ENCODE results near the gene STK39.

STK39 gene

GRCh38 chr2:167955264-167955906 lies 292.0 kb downstream of the STK39 start:
- no peak for DNase-seq (ENCODE audit: low read depth)

GRCh38 chr2:167954495-167954894 lies 292.9 kb downstream of the STK39 start:
- DNase-seq (ENCODE audit: low read depth), result peak; percentile 6

- no peak for DNase-seq (ENCODE audit: low read depth)
Measured at GRCh38 chr2:167953776-167954175, 293.6 kb downstream of the STK39 start.

- DNase-seq (ENCODE audit: low read depth), result no peak
Measured at GRCh38 chr2:167950571-167950970, 296.8 kb downstream of the STK39 start.

GRCh38 chr2:167946441-167946841 lies 301.0 kb downstream of the STK39 start:
- no peak for DNase-seq (ENCODE audit: low read depth)

GRCh38 chr2:167945660-167946368 lies 301.6 kb downstream of the STK39 start:
- no peak for DNase-seq (ENCODE audit: low read depth)

- DNase-seq (ENCODE audit: low read depth), result peak; percentile 13
Measured at GRCh38 chr2:167944825-167945659, 302.4 kb downstream of the STK39 start.

- peak; percentile 53 for DNase-seq (ENCODE audit: low read depth)
Measured at GRCh38 chr2:167943897-167944296, 303.5 kb downstream of the STK39 start.

- no peak for DNase-seq (ENCODE audit: low read depth)
Measured at GRCh38 chr2:167943368-167943767, 304.0 kb downstream of the STK39 start.

- no peak for DNase-seq (ENCODE audit: low read depth)
Measured at GRCh38 chr2:167942366-167943081, 304.9 kb downstream of the STK39 start.

- no peak for DNase-seq (ENCODE audit: low read depth)
Measured at GRCh38 chr2:167941604-167942003, 305.8 kb downstream of the STK39 start.

- no peak for DNase-seq (ENCODE audit: low read depth)
Measured at GRCh38 chr2:167940734-167941507, 306.5 kb downstream of the STK39 start.

- DNase-seq (ENCODE audit: low read depth), result no peak
Measured at GRCh38 chr2:167940346-167940725, 307.1 kb downstream of the STK39 start.

GRCh38 chr2:167939514-167940345 lies 307.7 kb downstream of the STK39 start:
- no peak for DNase-seq (ENCODE audit: low read depth)

- no peak for DNase-seq (ENCODE audit: low read depth)
Measured at GRCh38 chr2:167937403-167937802, 310.0 kb downstream of the STK39 start.

GRCh38 chr2:167935803-167936110 lies 311.6 kb downstream of the STK39 start:
- DNase-seq (ENCODE audit: low read depth), result no peak

GRCh38 chr2:167933097-167933814 lies 314.1 kb downstream of the STK39 start:
- no peak for DNase-seq (ENCODE audit: low read depth)

- DNase-seq (ENCODE audit: low read depth), result no peak
Measured at GRCh38 chr2:167932123-167932693, 315.2 kb downstream of the STK39 start.

- no peak for DNase-seq (ENCODE audit: low read depth)
Measured at GRCh38 chr2:167929484-167929883, 317.9 kb downstream of the STK39 start.

- no peak for DNase-seq (ENCODE audit: low read depth)
Measured at GRCh38 chr2:167928434-167928833, 319.0 kb downstream of the STK39 start.
